IPS DF 6.9 (cell line): Measurements from ENCODE around the gene DYNLT3.

Source experiments
- DNase-seq: peaks from one replicate; pipeline ENCODE4 v3.0.0-alpha.2; 2013; ENCODE audit warnings: low read depth, low spot score
- H3K27ac ChIP-seq: one replicate; pipeline ENCODE4 v1.5.1; 2013; ENCODE audit warnings: low read length, control low read depth
- H3K27me3 ChIP-seq: 2 replicates; pipeline ENCODE4 v1.6.1; 2013; ENCODE audit warnings: mild to moderate bottlenecking, low read length; ENCODE audit not compliant: control insufficient read depth, insufficient read depth
- H3K36me3 ChIP-seq: 2 replicates; pipeline ENCODE4 v1.6.1; 2013; ENCODE audit warnings: low read length; ENCODE audit not compliant: control insufficient read depth, insufficient read depth
- H3K4me1 ChIP-seq: 2 replicates; pipeline ENCODE4 v1.6.1; 2013; ENCODE audit warnings: low read length; ENCODE audit not compliant: control insufficient read depth, insufficient read depth
- H3K4me3 ChIP-seq: 2 replicates; pipeline ENCODE4 v1.5.1; 2013; ENCODE audit warnings: mild to moderate bottlenecking, low read length
- H3K9me3 ChIP-seq: 2 replicates; pipeline ENCODE4 v1.6.1; 2013; ENCODE audit warnings: low read length, inconsistent platforms; ENCODE audit not compliant: control insufficient read depth, insufficient read depth
- WGBS: extraction: QIAGEN DNeasy Blood & Tissue Kit; methylation state at CpG from one replicate; pipeline ENCODE4 v1.1.7; 2013; ENCODE audit warnings: mixed read lengths, missing lambda C conversion rate; ENCODE audit not compliant: insufficient read length, insufficient coverage; 5-methylcytosine and 5-hydroxymethylcytosine counted together

The DYNLT3 gene

DNA sequence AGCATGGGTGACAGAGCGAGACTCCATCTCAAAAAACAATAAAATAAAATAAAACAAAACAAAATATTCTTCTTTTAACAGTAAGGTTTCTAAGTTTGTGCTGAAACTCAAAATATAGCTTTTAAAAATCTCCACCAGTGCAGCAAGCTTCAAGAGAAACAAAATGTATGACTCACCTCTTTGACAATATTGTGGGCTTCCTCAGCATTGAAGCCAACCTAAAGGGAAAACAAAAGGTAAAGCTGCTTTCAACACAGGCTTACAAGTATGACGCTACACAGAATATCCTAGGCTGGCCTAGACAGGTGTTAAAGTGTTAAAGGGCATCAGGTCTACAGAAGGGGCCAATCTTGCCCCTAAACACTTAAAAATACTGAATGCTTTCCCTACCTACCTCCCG, 1.2 kb downstream of the DYNLT3 start:
- Histone ChIP-seq H3K9me3 (no peaks in the 10 kb centered on the region), H3K4me1 (no peaks in the 10 kb centered on the region), H3K4me3 (no peak overlapping the region), H3K36me3 (no peaks in the 10 kb centered on the region), H3K27me3 (no peaks in the 10 kb centered on the region), H3K27ac (no peak overlapping the region)
- DNase-seq = no peak
- WGBS = no CpG with 5 or more reads among the region's 3 CpGs

DNA sequence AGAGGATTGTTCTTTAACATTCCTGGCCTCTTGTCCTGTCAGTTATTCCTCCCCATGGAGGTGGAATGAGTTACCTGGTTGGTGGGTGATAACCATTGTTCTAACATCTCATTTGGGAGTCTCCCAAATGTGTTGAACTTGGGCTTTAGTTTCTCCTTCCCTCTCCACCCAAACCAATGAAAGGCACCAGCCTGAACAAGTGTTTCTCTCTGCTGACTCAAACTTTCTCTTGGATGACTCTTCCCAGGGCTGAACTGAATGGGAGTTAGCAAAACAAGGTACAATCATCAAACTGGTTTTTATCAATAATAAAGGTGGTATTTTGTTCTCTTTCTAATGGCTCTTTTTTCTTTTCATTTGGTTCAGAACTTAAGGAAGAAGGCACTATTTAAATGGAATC, 2.7 kb downstream of the DYNLT3 start:
- Histone ChIP-seq H3K27me3 (no peaks in the 10 kb centered on the region), H3K4me1 (no peaks in the 10 kb centered on the region), H3K36me3 (no peaks in the 10 kb centered on the region), H3K27ac (no peak overlapping the region), H3K9me3 (no peaks in the 10 kb centered on the region), H3K4me3 (no peak overlapping the region)
- DNase-seq = no peak

DNA sequence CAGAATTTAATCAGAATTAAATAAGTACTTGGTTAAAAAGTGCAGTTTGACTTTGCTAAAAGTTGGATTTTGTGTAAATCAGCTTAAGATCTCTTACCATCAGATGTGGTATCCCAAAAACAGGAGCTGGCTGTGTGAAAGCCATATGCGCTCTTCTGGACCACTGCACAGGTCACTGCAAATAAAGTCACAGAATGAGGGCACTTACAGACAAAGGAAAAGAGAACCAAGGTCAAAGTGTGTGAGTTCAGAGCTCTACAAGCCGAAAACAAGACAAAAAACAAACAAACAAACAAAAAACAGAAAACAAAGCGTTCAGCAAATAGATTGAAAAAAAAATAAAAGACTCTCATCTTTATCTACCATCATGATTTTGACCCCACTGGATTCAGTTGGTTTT, 6.4 kb downstream of the DYNLT3 start:
- no peaks in the 10 kb centered on the region for H3K9me3 ChIP-seq
- no peaks in the 10 kb centered on the region for H3K36me3 ChIP-seq
- no peak for DNase-seq
- no peak overlapping the region for H3K27ac ChIP-seq
- H3K4me1 ChIP-seq = no peaks in the 10 kb centered on the region
- WGBS = no CpG with 5 or more reads among the region's 3 CpGs
- no peaks in the 10 kb centered on the region for H3K27me3 ChIP-seq
- H3K4me3 ChIP-seq = no peak overlapping the region

DNA sequence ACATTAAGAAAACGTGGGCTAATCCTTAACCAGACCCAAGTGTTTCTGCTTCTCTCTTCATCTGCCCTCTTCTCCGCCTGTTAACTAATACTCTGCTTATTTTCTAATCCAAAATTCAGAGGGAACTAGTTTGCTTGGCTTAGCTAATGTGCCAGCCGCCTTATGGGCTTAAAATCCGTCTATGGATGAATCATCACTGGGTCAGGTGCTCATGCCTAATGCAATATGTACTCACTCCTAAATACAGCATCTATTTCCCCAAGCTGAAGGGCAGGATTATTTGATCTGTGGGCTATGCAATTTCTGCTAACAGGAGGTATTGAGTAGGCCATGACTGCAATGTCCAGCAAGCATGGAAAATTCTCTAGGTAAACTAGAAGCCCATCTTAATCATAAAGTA, 12.4 kb downstream of the DYNLT3 start:
- Histone ChIP-seq H3K27me3 (no peaks in the 10 kb centered on the region), H3K27ac (no peak overlapping the region), H3K36me3 (no peaks in the 10 kb centered on the region), H3K4me3 (no peak overlapping the region), H3K9me3 (no peaks in the 10 kb centered on the region), H3K4me1 (no peaks in the 10 kb centered on the region)
- WGBS = no CpG with 5 or more reads among the region's 4 CpGs
- DNase-seq = no peak

DNA sequence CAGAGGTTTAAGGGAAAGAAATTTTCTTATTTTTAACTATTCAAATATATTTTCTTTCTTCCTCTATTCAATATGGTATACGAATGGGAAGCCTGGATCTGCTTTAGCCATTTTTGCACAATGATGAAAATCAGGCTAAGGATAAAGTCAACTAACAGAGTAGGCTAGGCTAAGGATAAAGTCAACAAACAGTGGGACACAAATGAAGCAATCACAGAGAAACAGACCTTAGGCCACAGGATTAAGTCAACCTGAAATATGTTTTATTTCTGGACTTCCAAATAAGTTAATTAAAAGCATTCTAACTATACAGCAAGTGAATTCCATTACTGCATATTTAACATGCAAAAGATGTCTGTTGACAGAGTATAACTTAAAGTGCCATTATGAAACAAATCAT, 17.0 kb downstream of the DYNLT3 start:
- no peaks in the 10 kb centered on the region for H3K36me3 ChIP-seq
- DNase-seq = no peak
- no peaks in the 10 kb centered on the region for H3K9me3 ChIP-seq
- no peaks in the 10 kb centered on the region for H3K27me3 ChIP-seq
- no peak overlapping the region for H3K4me3 ChIP-seq
- H3K4me1 ChIP-seq = no peaks in the 10 kb centered on the region
- WGBS = no CpG with 5 or more reads among the region's 1 CpG
- no peak overlapping the region for H3K27ac ChIP-seq

DNA sequence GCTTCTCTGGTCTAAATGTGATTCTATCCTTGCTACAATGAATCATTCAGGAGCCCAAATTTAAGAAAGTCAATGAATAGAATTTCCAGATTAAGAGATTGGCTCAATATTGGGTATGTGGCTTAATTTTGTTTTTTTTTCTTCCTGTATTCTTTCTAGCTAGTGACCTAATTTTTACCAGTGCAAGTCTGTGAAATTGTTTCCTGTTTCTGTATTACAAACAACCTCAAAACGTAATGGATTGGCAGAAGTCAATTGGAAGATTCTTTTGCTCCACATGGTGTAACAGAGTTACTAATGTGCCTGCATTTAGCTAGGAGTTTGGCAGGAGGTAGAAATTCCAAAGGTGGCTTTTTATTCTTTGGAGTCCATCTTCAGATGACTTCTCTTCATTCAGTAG, 17.6 kb downstream of the DYNLT3 start:
- Histone ChIP-seq H3K4me1 (no peaks in the 10 kb centered on the region), H3K27me3 (no peaks in the 10 kb centered on the region), H3K27ac (no peak overlapping the region), H3K4me3 (no peak overlapping the region), H3K36me3 (no peaks in the 10 kb centered on the region), H3K9me3 (no peaks in the 10 kb centered on the region)
- DNase-seq = no peak
- no CpG with 5 or more reads among the region's 1 CpG for WGBS

DNA sequence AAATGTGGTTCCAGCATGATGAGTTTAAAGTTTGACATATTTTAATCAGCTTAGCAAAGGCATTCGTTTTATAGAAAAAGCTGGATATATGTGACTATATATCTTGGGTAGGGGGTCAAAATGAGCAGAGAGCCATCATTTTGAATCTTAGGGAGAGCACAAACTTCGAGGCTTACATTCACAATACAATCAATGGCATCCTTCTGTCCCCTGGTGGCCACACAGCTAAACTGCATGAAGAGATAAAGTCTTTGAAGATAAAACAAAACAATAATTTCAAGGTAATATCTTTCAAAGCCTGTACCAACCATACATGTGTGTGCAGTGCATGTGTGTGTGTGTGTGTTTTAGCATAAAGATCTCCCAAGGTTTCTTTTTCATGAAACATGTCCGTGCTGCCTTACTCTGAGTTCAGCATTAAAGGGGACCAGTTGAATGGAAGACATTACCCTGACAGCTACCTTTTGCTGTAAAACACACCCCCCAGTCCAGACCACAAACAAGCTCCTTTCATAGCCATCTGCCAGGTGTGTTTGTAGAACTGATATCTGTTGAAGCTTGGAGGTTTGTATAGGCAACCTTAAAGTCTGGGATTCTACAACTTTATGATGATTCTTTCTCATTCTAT, 22.0 kb downstream of the DYNLT3 start:
- H3K4me1 ChIP-seq = no peaks in the 10 kb centered on the region

DNA sequence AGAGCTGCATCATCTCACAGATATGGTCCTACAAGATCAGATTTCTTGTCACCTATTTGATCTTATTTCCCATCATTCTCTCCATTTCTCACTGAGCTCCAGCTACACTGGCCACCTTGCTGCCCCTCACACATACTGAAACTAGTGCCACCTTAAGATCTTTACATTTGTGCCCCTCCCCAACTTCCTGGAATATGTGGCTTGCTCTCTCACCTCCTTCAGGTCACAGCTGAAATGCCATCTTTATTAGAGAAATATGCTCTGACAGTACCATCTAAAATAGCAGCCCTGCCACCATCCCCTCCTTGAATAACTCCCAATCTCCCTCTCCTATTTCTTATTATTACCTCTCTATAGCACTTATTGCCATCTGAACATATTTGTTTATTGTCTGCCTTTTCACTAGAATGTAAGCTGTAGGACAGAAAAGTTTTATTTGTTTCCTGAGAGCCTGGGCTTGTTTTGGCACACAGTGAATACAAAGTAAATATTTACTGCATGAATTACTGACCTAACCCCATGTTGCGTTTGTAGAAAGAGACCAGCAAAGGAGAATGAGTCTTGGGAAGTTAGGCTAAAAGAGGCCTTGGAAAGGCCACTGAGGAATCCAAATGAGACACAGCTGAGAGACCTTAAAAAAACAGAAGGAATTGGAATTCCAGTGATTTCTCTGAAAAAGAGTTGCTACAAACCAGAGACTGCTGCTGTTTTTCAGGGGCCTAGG, 22.7 kb downstream of the DYNLT3 start:
- H3K27ac ChIP-seq = no peak overlapping the region
- no peaks in the 10 kb centered on the region for H3K4me1 ChIP-seq

More for the DNA sequence above, 22.0 kb downstream of the DYNLT3 start:
- Histone ChIP-seq H3K9me3 (no peaks in the 10 kb centered on the region), H3K4me3 (no peak overlapping the region), H3K27ac (no peak overlapping the region), H3K36me3 (no peaks in the 10 kb centered on the region), H3K27me3 (no peaks in the 10 kb centered on the region)
- WGBS = no CpG with 5 or more reads among the region's 3 CpGs
- no peak for DNase-seq

DNA sequence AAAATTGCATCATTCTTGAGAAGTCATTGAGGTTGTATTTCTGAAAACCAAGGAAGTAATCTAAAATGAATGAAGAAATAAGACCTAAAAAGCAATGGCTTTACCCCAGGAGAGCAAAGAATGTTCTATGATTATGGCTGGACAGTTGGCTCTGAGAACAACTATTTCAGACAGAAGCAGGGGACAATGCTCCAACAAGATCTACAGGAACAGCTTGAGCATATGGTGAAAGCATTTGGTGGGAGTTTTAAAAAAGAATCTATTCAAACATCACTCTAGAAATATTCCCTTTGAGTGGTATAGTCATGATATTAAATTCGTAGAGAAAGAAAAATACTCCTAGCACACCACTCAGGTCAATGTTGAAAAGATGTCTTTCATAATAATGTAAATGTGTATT, 26.7 kb downstream of the DYNLT3 start:
- no peak overlapping the region for H3K27ac ChIP-seq
- no CpG with 5 or more reads among the region's 1 CpG for WGBS
- DNase-seq = no peak
- H3K27me3 ChIP-seq = no peaks in the 10 kb centered on the region
- H3K36me3 ChIP-seq = no peaks in the 10 kb centered on the region
- H3K4me1 ChIP-seq = no peaks in the 10 kb centered on the region
- no peaks in the 10 kb centered on the region for H3K9me3 ChIP-seq
- no peak overlapping the region for H3K4me3 ChIP-seq

More for the DNA sequence above, 22.7 kb downstream of the DYNLT3 start:
- WGBS = no CpG with 5 or more reads among the region's 1 CpG
- Histone ChIP-seq H3K9me3 (no peaks in the 10 kb centered on the region), H3K27me3 (no peaks in the 10 kb centered on the region), H3K36me3 (no peaks in the 10 kb centered on the region), H3K4me3 (no peak overlapping the region)
- DNase-seq = no peak

DNA sequence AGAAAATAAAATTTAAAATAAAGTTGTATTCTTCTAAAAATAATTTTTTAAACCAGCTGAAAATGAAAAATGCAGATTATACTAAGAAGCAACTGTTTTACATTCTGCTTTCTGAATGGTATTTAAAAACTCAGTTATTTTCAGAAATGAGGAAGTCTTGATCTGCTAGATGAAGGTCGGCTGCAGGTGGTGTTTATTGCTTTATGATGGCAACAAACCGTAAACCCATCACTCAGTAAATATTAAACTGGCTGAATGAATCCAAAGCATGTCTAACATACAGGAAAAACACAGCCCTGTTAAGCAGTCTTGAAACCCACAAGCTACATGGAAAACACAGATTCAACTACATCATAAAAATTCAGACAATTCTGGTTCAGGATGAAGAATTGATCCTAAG, 29.3 kb downstream of the DYNLT3 start:
- no peak for DNase-seq
- no peaks in the 10 kb centered on the region for H3K36me3 ChIP-seq
- WGBS = no CpG with 5 or more reads among the region's 2 CpGs

DNA sequence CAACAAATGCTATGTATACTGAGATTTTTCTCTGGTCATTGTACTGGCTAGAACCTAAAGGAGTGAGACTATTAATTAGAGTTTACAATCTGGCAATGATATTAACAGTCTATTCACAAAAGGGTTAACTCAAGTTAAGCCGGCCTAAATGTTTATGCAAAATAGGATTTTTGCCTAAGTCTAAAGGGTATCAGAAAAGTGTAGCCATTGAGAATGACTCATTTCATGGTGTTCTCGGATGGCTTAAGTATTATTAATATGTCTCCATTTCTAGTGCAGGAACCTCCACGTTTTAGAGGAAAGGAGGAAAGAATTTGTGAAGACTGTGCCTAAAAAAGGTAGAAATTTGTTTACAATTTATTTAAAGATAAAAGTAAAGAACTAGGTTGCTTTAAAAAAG, 29.8 kb downstream of the DYNLT3 start:
- no peaks in the 10 kb centered on the region for H3K4me1 ChIP-seq
- no peaks in the 10 kb centered on the region for H3K9me3 ChIP-seq
- H3K4me3 ChIP-seq = no peak overlapping the region
- H3K27me3 ChIP-seq = no peaks in the 10 kb centered on the region
- WGBS = no CpG with 5 or more reads among the region's 3 CpGs
- H3K36me3 ChIP-seq = no peaks in the 10 kb centered on the region
- no peak overlapping the region for H3K27ac ChIP-seq
- DNase-seq = no peak

More for the DNA sequence above, 29.3 kb downstream of the DYNLT3 start:
- Histone ChIP-seq H3K9me3 (no peaks in the 10 kb centered on the region), H3K27me3 (no peaks in the 10 kb centered on the region), H3K4me3 (no peak overlapping the region), H3K4me1 (no peaks in the 10 kb centered on the region), H3K27ac (no peak overlapping the region)
